Bronchial epithelial cell (primary cell): ENCODE data around the gene RAD51B. TPM values are rescaled to one million over a fixed set of nuclear protein-coding genes. Genes with fewer than 3 reads are reported as not detected.

Experiments
- DNase-seq: peaks from one replicate; pipeline ENCODE4 v3.0.0-alpha.2; 2010; ENCODE audit warnings: low read depth
- FAIRE-seq: peaks from 2 replicates; lab custom pipeline; 2011; peaks lifted over from hg19 to GRCh38; lab: Jason Lieb, UNC
- H3K27me3 ChIP-seq: 2 replicates; pipeline ENCODE4 v1.5.1; 2011; ENCODE audit warnings: low read length; ENCODE audit not compliant: control insufficient read depth, insufficient read depth
- H3K36me3 ChIP-seq: 2 replicates; pipeline ENCODE4 v1.5.1; 2011; ENCODE audit warnings: low read length; ENCODE audit not compliant: control insufficient read depth, insufficient read depth
- H3K4me3 ChIP-seq: 2 replicates; pipeline ENCODE4 v1.5.1; 2011; ENCODE audit warnings: mild to moderate bottlenecking, low read depth, low read length, control low read depth
- CTCF ChIP-seq: IDR thresholded peaks from 2 replicates; pipeline ENCODE4 v1.5.1; 2011; ENCODE audit warnings: mild to moderate bottlenecking, moderate library complexity, low read length, control low read depth, inconsistent platforms; ENCODE audit not compliant: insufficient read depth, severe bottlenecking
- total RNA-seq: library from RNA; depleted of rRNA; stranded (reverse); fragments of >200 nt; gene quantifications from 2 replicates; pipeline ENCODE4 v1.2.1, GENCODE V29; 2014

Gene RAD51B
- total RNA-seq, 1 donor from 2014 or later = 12.1 TPM

DNA sequence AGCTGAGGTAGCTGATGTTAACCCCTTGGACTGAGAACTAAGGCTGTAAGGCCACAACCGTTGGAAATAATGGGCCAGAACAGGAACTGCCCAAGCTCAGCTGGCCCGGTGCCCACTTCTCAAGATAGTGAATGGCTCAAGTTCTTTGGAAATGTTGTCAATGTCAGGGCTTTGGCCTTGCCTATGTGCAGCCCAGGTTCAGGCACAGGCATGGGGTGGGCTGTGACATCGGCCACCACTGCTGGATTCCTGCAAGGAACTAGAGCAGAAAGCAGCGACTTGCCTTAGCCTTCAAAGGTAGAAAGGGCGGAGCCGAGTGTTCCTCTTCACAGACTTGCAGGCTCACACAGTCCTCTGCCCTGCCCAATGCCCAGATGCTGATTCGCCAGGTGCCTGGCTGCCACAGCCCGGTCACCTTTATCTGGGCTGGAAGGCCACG lies 682.1 kb downstream of the RAD51B start:
- H3K27me3 ChIP-seq = no peaks in the 10 kb centered on the region
- no peaks in the 10 kb centered on the region for H3K36me3 ChIP-seq
- no peak for FAIRE-seq
- H3K4me3 ChIP-seq = no peak overlapping the region
- TF ChIP-seq CTCF = no peak
- no peak for DNase-seq

- FAIRE-seq = no peak
- no peak for DNase-seq
These were observed 682.7 kb downstream of the RAD51B start for GRCh38 chr14:68502230-68502629.

DNA sequence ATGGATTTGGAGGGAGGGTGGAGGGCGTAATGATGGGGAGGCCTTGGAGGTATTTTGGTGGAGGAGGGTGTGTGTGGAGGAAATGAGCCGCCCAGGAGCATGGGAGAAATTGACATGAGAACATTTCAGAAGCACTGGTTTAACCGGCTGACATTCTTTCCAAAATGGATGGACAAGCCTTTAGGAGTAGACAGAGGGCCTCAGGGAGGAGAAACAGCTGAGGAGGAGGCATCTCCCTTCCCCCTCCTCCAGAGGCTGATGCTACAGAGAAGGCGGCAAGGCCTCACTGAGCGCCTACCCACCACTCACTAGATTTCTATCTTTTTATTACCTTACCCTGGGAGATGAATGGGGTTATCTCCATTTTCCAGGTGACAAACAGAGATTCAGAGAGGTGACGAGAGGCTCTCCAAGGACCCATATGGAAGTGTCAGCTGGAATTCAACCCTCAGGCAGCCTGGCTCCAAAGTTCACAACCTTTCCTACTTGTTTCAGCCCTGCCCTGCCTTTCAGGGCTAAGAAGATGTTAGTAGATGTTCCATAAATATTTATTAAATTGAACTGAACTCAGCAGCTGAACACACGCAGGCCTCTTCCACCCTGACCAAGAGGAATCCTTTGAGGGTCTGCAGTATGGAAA lies 683.7 kb downstream of the RAD51B start:
- no peaks in the 10 kb centered on the region for H3K36me3 ChIP-seq
- DNase-seq (no peak), FAIRE-seq (no peak)
- no peak for TF ChIP-seq CTCF
- H3K4me3 ChIP-seq = no peak overlapping the region
- no peaks in the 10 kb centered on the region for H3K27me3 ChIP-seq

More at GRCh38 chr14:68502230-68502629, 682.7 kb downstream of the RAD51B start:
- no peak for TF ChIP-seq CTCF
- no peak overlapping the region for H3K4me3 ChIP-seq
- no peaks in the 10 kb centered on the region for H3K36me3 ChIP-seq
- H3K27me3 ChIP-seq = no peaks in the 10 kb centered on the region

GRCh38 chr14:68504861-68505260 lies 685.3 kb downstream of the RAD51B start:
- Histone ChIP-seq H3K27me3 (no peaks in the 10 kb centered on the region), H3K36me3 (no peaks in the 10 kb centered on the region), H3K4me3 (no peak overlapping the region)
- no peak for FAIRE-seq
- no peak for DNase-seq
- TF ChIP-seq CTCF = no peak

- Histone ChIP-seq H3K27me3 (no peaks in the 10 kb centered on the region), H3K36me3 (no peaks in the 10 kb centered on the region), H3K4me3 (no peak overlapping the region)
- TF ChIP-seq CTCF = no peak
- no peak for FAIRE-seq
- DNase-seq = peak; percentile 83
These were observed 686.6 kb downstream of the RAD51B start for GRCh38 chr14:68506021-68506644.
